GM18873 (cell line): ENCODE results near the gene MS4A12.
"Not testable (repeated sequence)": the region's sequence is repeated elsewhere in the genome, so short reads cannot be mapped to it uniquely, and the experiment has no call there.

Experiments
- ATAC-seq: cut with Tn5 transposase; IDR thresholded peaks from one replicate; pipeline ENCODE4 v1.9.1; 2021; ENCODE audit warnings: mild to moderate bottlenecking, moderate library complexity, moderate number of reproducible peaks; ENCODE audit not compliant: unreplicated experiment, low FRiP score

MS4A12 gene

DNA sequence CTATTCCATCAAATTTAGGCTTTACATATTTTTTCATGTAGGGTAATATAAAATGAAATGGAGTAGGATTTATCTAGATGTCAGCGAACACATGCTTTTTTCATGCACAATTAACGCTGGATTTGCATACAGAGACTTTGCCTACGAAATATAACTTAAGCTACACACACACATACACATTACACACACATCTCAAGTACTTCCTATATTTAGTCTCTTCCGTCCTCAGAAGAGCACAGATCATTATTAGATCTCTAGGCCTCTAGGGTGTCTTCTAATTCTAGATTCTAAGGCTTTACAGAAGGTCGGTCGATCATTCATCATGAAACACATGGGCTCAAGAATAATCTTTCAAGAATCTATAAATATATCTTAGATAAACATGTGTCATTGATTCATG, 18.8 kb downstream of the MS4A12 start:
- no peak for ATAC-seq

DNA sequence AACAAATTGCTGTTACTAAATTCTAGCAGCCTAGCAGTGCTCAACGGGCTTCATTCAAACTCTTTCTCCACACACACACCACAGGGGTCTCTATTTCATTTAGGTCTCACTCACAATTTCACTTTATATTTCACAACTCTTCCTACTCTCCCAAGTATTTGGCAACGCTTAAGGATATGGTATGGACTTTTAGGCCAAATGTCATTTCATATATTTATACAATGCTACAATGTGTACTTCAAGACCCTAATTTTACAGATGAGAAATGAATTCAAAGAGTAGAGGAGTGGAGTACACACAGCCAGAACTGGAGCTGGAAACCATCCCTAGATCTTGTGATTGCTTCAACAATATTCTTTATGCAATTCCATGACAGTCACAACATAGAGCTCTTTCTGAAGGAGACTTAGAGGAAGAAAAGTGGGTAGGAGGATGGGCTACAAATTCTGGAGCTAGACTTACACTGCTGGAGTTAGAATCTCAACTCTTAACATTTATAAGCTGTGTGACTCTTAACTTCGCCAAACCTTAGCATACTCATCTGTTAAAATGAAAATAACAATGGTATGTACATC, 20.2 kb downstream of the MS4A12 start:
- ATAC-seq, result no peak

DNA sequence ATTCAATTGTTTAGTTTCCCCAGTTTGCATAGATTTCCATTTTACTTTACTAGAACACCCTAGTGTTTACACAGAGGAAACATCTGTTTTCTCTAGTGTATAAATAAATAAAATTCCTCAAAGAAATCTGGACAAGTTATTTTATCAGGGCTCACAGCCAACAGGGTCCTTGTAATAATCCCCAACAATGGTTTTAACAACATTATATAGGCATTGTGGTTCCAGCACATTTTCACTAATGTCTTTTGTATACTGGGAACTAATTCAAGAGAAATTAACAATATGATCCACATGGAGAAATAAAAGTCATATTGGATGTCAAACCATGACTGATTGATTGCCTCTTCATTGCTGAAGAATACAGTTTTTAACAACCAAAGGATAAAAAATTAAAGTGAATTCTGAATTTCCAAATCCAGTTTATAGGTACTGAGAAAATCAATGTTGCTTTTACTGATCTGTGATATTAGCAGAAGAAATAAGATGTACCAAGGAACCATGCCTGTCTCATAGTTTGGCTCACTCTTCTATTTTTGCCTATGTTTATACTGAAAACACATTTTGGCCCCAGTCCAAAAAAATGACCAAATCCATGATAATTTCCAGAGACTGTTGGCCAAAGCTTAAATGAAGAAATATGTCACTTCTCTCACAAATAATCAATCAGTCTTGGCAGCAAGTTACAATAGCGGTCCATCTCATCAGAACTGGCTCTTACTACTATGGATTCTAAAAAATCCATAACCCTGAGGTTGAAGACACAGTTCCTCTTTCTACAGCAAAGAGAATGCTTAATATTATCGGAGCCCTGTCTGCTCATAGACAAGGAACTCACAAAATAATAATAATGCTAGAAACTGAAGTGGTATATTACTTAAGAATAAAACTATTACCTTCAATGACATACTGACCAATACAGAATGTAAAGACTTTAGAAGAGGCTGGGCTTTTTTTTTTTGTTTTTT, 21.2 kb downstream of the MS4A12 start:
- no peak for ATAC-seq

DNA sequence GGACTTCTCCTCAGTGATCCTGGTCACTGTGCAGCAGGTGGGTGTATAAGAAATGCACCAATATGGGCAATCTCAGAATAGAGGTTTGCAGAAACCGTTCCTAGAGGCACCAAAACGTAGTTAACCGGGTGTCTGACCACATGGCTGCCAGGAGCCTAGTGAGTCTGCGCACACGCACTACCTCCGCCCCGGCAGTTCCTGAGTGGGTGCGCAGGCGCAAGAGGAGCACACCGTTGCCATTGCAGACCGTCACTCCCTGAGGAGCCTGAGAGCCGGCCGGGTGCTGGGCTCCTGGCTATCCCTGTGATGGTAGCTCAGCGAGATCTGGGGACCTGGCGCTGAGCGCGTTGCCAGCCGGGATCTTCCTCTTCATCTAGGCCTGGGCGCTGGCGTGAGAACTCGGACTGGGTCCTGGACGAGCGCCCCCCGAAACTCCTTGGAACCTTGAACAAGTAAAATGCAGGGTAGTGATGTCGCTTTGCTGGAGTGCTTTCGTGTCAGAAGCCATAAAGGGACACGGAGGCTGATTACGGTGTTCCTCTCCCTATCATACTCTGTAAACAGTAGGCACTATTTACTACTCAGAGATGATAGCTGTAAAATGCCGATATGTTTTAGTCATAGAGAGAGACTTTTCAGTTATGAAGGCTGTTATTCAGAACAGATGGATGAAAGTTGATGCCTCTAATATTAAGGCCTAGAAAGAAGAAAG, 22.7 kb downstream of the MS4A12 start, which contains the start of gene MS4A13:
MS4A13 (plus strand) TSS at position 249 of the 712 bp plus-strand sequence. CDS start 2,692 bp downstream, outside the sequence.
- ATAC-seq, result no peak

DNA sequence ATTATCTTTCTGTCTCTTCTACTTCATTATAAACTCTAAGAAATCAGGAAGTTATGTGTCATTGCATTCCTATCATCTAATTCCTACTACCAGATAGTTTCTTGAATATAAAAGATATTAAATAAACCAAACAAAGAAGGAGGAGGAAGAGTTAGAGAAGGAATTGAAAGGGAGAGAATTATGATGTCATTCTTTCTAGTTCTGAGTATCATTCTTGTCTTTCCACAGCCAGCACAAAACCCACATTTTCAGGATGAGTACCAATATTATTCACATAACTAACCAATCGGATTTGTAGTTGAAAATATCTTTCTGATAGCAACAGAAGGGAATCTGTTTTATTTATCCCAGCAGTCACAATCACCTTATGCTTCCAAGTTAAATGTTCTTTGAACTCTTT, 35.9 kb downstream of the MS4A12 start:
- ATAC-seq, result no peak

DNA sequence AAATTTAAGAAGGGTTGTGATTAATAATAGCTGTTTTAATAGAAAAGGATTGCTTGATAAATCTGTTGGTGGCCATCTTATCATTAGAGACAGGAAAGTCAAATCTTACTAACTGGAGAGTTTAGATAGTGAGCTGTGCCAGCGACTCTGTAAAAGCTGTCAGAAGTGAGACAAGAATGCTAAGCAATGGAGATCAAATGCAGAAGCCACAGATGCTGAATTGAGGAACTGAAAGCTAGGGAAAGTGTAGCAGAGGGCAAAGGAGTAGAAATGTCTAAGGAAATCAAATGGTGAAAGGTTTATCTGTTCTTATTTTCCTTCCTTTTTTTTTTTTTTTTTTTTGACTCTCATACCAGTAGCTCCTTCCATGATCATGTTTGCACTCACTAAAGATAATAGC, 36.4 kb downstream of the MS4A12 start:
- ATAC-seq, result no peak

DNA sequence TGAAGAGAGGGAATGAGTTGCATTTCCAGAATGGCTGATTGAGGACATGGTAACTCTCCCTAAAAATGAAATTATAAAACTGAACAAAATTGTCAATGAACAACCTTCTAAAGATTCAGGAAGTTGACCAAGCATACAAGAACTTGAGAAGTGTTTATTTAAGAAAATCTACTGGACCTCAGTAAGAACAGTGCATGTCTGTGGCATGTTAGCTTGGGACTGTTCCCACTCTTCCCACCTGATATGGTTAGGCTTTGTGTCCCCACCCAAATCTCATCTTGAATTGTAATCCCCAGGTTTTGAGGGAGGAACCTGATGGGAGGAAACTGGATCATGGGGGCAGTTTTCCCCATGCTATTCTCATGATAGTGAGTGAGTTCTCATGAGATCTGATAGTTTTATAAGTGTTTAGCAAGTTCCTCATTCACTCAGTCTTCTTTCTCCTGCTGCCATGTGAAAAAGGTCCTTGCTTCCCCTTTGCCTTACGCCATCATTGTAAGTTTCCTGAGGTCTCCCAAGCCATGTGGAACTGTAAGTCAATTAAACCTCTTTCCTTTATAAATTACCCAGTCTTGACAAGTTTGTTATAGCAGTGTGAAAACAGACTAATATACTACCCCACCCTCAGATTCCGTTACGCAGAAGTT, 38.0 kb downstream of the MS4A12 start:
- no peak for ATAC-seq

DNA sequence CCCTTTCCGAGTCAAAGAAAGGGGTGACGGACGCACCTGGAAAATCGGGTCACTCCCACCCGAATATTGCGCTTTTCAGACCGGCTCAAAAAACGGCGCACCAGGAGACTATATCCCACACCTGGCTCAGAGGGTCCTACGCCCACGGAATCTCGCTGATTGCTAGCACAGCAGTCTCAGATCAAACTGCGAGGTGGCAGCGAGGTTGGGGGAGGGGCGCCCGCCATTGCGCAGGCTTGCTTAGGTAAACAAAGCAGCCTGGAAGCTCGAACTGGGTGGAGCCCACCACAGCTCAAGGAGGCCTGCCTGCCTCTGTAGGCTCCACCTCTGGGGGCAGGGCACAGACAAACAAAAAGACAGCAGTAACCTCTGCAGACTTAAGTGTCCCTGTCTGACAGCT, 39.8 kb downstream of the MS4A12 start:
- not testable (repeated sequence) for ATAC-seq

DNA sequence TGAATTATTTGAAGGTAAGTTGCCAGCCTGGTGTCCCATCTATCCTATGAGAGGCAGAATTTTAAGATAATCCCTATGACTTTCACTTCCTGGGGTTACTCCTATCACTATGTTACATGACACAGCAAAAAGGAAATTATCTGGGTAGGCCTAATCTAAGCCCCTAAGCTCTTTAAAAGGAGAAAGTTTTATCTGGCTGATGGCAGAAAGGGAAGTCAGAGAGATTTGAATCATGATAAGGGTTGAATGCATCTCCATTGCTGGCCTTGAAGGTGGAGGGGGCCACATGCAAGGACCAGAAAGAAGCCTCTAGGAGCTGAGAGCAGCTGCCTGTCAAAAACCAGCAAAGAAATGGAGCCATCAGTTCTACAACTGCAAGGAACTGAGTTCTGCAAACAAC, 46.0 kb downstream of the MS4A12 start:
- ATAC-seq, result not testable (repeated sequence)

DNA sequence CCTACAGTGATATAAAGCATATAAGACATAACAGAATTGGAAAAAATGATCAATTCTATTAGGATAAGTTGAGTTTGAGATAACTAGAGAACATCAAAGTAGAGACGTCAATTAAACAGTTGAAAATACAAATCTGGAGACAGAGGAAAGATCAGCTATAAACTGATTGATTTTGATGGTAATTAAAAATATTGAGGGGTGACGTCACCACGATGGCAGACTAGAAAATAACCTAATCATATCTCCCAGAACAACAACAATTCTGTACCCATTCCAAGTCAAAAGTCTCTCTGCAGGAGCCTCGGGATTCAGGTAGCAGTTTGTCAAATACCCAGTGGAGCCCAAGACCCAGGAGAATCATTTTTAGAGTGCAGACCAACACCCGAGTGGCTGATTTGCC, 51.5 kb downstream of the MS4A12 start:
- ATAC-seq, result no peak
